NOMO-1 treated with dmso at 0.1 percent for 144 hours (cell line): ENCODE results near the gene APOL5.
"Not testable (repeated sequence)": the region's sequence is repeated elsewhere in the genome, so short reads cannot be mapped to it uniquely, and the experiment has no call there.

ENCODE experiments used
- DNase-seq: peaks from one replicate; lab custom pipeline; 2025; ENCODE audit not compliant: unreplicated experiment; lab: John Stamatoyannopoulos, UW

APOL5 gene

GRCh38 chr22:35708917-35709316 is 8.8 kb upstream of the APOL5 start:
- no peak for DNase-seq

DNA sequence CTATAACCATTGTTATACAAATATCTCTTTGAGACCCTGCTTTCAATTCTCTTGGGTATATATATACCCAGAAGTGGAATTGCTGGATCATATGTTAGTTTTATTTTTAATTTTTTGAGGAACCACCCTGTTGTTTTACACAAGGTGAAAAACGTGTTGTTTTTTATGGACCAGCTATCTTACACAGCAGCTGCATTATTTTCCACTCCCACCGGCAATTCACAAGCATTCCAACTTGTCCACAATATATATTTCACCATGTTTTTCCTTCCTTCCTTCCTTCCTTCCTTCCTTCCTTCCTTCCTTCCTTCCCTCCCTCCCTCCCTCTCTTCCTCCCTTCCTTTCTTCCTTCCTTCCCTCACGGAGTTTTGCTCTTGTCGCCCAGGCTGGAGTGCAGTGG is 6.3 kb upstream of the APOL5 start:
- no peak for DNase-seq

DNA sequence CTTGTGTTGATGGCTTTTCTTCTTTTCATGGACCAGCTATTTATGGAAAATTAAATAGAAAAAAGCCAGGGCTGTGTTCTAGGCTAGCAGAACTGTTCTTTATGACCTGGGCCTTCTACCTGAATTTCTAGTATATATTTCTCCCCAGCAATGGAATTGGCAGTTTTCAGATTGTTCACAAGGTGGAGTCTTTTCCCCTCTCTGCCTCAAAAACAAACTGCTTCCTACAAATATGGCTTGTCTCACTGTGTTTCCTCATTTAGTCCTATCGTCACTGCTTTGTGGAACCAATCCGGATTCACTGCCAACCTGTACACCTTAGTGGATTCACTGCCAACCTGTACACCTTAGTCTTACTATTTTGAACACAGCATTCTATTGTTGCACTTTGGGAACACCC is 5.0 kb upstream of the APOL5 start:
- DNase-seq: no peak

- DNase-seq: no peak
Observed at GRCh38 chr22:35719212-35719875, 1.7 kb downstream of the APOL5 start.

GRCh38 chr22:35721960-35722359 is 4.3 kb downstream of the APOL5 start:
- no peak for DNase-seq

- DNase-seq: no peak
Observed at GRCh38 chr22:35725521-35725920, 7.8 kb downstream of the APOL5 start.

DNA sequence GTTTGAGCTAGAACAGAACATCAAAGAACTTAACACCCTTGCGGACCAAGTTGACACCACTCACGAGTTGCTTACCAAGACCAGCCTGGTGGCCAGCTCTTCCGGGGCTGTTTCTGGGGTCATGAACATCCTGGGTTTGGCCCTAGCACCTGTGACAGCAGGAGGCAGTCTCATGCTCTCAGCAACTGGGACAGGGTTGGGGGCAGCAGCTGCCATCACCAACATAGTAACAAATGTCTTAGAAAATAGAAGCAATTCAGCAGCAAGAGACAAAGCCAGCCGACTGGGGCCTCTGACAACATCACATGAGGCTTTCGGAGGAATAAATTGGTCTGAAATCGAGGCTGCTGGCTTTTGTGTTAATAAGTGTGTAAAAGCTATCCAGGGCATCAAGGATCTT is 8.7 kb downstream of the APOL5 start:
- DNase-seq: no peak

- DNase-seq: no peak
Observed at GRCh38 chr22:35726933-35727332, 9.3 kb downstream of the APOL5 start.

- no peak for DNase-seq
Observed at GRCh38 chr22:35727436-35727835, 9.8 kb downstream of the APOL5 start.

GRCh38 chr22:35728639-35729308 is 11.1 kb downstream of the APOL5 start:
- no peak for DNase-seq

DNA sequence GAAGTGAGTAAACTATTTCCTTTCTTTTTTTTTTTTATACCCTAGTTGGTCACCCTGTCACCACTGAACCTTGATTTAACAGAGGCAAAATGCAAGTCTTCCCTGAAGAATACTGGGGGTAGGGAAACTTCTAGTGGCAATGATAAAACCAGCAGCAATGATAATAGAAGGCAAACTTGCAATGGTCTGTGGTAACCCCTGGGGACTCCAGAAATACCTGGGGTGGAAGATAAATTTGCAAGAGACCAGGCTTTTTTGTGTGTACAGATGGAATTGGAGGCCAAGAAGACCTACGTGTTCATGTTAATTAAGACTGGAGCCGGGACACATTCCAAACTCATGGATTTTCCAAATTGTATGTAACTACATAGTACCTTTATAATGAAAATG is 11.6 kb downstream of the APOL5 start:
- no peak for DNase-seq

DNA sequence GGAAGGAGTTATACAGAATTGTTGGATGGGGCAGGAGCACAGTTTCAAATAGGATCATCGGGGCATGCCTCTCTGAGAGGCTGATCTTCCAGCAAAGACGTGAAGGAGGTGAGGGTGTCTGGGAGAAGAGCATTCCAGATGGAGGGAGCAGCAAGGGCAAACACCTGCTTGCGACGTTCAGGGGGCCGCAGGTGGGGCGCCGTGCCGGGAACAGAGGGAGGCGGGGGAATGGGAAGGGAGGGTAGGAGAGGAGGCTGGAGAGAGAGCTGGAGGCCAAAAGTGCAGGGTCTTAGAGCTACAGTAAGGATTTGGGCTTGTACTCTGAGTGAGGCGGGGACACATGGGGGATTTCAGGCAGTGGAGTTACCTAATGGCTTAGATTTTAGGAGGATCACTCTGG is 13.6 kb downstream of the APOL5 start:
- DNase-seq: no peak

GRCh38 chr22:35732116-35732515 is 14.4 kb downstream of the APOL5 start:
- DNase-seq: no peak

DNA sequence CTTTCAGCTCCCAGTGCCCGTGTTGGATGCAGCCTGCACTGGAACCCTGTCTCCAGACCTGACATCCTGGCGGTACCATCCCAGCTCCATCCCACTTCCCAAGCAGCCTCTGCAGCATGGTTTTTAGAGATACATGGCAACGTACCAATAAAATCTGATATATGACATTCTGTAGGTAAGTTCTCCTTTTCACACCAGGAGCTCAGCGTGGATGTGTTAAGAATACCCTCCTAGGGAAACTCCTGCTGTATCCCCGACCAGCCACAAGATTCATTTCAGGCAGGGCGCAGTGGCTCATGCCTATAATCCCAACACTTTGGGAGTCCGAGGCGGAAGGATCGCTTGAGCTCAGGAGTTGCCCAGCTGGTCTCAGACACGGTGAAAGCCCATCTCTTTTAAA is 15.4 kb downstream of the APOL5 start:
- DNase-seq: no peak

DNA sequence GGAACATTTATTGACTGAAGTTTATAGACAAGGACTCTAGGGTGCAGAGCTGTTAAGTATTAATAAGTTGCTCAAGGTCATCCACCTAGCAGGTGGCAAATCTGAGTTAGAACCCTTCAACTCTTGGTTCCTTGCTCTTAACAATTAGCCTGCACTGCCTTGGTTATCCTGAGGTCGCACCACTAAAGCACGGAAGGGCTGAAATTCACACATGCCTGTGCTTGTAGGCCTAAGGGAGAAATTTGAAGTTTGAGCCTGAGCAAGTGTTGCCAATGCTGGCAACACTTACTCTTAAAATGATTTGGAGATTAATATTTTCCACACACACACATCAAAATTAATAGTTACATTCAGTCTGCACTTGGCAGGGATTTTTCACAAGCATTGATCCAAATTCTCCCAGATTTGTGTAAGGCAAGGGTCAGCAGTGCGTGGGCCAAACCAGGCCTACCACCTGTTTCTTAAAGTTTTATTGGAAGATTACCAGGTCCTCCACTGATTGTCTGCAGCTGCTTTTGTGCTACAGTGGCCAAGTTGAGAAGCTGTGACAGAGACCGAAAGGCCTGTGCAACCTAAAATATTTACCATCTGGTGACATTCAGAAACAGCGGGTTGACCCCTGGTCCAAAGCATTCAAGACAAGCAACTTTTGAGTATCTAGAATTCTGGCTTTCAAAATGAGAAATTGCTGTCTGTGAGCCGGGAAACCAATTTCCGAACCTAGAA is 16.3 kb downstream of the APOL5 start:
- DNase-seq: no peak

GRCh38 chr22:35734517-35734827 is 16.8 kb downstream of the APOL5 start:
- DNase-seq: no peak

GRCh38 chr22:35735542-35735941 is 17.9 kb downstream of the APOL5 start:
- no peak for DNase-seq

DNA sequence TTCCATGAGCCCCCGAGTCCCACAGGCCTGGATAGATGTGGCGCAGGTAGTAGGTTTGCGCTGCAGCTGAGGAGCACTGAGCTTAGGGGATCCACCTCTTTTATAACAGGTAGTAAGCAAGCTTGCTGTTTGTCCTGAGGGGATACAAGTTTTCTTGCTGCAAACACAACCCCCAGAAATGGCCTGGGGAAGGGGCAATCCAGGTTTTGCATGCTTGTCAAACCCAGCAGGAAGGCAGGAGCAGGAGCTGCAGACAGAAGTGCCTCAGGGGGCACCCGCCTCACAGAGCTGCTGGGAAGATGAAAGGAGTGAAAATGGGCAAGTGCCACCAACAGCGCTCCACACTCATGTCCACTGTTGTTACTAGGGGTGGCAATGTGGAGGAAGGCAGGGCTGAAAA is 18.5 kb downstream of the APOL5 start:
- DNase-seq: no peak

DNA sequence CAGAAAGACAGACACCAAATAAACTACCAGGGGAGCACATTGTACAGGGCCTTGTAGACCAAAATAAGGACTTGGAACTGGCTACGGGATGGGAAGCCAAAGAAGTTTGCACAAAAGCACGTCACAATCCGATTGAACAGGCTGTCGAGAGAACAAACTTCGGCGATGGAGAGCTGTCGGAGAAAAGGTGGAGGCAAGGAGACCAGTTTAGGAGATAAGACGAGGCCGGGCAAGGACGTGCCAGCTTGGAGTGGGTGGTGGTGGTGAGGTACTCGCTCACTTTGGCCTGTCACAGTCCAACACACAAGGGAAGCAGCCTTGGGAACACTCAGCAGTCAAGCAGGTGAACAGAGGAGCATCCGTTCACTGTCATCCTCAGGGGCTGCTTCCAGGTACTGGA is 19.0 kb downstream of the APOL5 start:
- DNase-seq: no peak

- not testable (repeated sequence) for DNase-seq
Observed at GRCh38 chr22:35737886-35738285, 20.2 kb downstream of the APOL5 start.

DNA sequence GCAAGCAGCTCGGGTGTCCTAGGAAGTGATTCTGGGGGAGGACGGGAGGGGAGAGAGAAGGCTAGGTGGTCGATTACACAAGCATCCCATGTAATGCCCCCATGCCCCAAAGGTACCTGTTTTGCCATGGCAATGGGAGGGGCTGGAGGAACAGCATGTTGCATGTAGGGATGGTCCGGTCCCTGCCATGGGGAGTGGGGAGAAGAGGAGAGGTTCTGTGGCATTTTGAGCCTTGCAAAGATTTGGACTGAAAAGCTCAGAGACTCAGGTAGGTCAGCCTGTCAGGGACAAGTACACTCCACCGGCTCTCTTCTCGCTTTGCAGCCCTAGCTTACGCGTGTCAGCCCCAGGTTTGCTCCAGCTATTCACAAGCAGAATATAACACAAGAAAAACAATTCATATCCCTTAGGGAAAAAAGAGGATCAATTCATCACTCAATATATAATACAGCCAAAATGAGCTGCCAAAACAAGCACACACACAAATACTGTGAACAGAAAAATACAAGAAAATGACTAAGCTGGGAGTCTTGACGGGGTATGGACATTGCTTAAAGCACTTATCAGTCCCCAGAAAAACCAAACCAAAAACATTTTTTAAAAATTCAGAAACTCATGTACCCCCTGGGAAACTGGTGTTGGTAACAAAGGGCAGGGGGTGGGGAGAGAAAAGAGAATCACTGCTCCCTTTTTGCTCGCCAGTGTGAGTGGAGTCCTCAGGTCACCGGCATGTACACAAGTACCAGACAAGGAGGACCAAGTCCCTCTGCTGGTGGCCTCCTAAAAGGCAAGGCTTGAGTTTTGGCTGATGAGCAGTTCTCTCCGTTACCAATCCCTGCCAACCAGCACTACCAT is 21.6 kb downstream of the APOL5 start:
- DNase-seq: no peak

GRCh38 chr22:35739931-35740380 is 22.3 kb downstream of the APOL5 start:
- DNase-seq: no peak
